GM23338 (cell line): ENCODE data around the gene MRPL18. TPM values are rescaled to one million over a fixed set of nuclear protein-coding genes. Genes with fewer than 3 reads are reported as not detected.
A peak's percentile ranks its signal among the peaks of the same experiment; 100 is the strongest.

Experiments used
- ATAC-seq: fragments of 200-7000 bp; cut with Tn5 transposase; 3 replicates; pipeline ENCODE4 v1.9.1; 2020
- DNase-seq: peaks from one replicate; pipeline ENCODE4 v3.0.0-alpha.2; 2015; ENCODE audit warnings: low spot score
- H2AFZ ChIP-seq: fragments of 200-600 bp; sonication (generic); 2 replicates; pipeline ENCODE4 v1.8.0; 2016; ENCODE audit warnings: antibody characterized with exemption, mild to moderate bottlenecking, moderate library complexity
- H3F3A ChIP-seq: fragments of 200-600 bp; sonication (generic); replicated peaks from 2 replicates; pipeline ENCODE4 v1.8.0; 2017; ENCODE audit warnings: antibody characterized with exemption, mixed run types, low read depth
- H3K27ac ChIP-seq: fragments of 200-600 bp; sonication (generic); 2 replicates; pipeline ENCODE4 v1.6.1; 2016; ENCODE audit warnings: low read depth
- H3K27me3 ChIP-seq: fragments of 200-600 bp; sonication (generic); 2 replicates; pipeline ENCODE4 v1.8.0; 2016; ENCODE audit warnings: mild to moderate bottlenecking, mixed run types, moderate library complexity; ENCODE audit not compliant: insufficient read depth
- H3K36me3 ChIP-seq: fragments of 200-600 bp; sonication (generic); 2 replicates; pipeline ENCODE4 v1.8.0; 2016; ENCODE audit warnings: mild to moderate bottlenecking; ENCODE audit not compliant: insufficient read depth
- H3K4me1 ChIP-seq: fragments of 200-600 bp; sonication (generic); 2 replicates; pipeline ENCODE4 v1.8.0; 2016; ENCODE audit warnings: mild to moderate bottlenecking, moderate library complexity; ENCODE audit not compliant: insufficient read depth
- H3K4me2 ChIP-seq: fragments of 200-600 bp; sonication (generic); 2 replicates; pipeline ENCODE4 v1.7.1; 2017; ENCODE audit warnings: mixed run types
- H3K4me3 ChIP-seq: fragments of 200-600 bp; sonication (generic); 2 replicates; pipeline ENCODE4 v1.6.1; 2016; ENCODE audit warnings: mixed run types
- H3K79me2 ChIP-seq: fragments of 200-600 bp; sonication (generic); replicated peaks from 2 replicates; pipeline ENCODE4 v1.8.0; 2017; ENCODE audit warnings: mild to moderate bottlenecking; ENCODE audit not compliant: insufficient read depth
- H3K9me2 ChIP-seq: fragments of 200-600 bp; sonication (generic); 2 replicates; pipeline ENCODE4 v1.8.0; 2017; ENCODE audit not compliant: insufficient read depth
- H4K20me1 ChIP-seq: fragments of 200-600 bp; sonication (generic); replicated peaks from 2 replicates; pipeline ENCODE4 v1.8.0; 2017; ENCODE audit warnings: mild to moderate bottlenecking; ENCODE audit not compliant: insufficient read depth
- H3K27ac Mint-ChIP-seq: 2 replicates; pipeline ENCODE4 v1.8.0; 2020; ENCODE audit warnings: inconsistent platforms, mild to moderate bottlenecking, moderate library complexity, mixed read lengths
- H3K27me3 Mint-ChIP-seq: 3 replicates; pipeline ENCODE4 v1.8.0; 2022; ENCODE audit warnings: low read depth, mild to moderate bottlenecking, moderate library complexity, mixed read lengths, inconsistent platforms; ENCODE audit not compliant: insufficient read depth, poor library complexity
- H3K36me3 Mint-ChIP-seq: 3 replicates; pipeline ENCODE4 v1.8.0; 2021; ENCODE audit warnings: low read depth, mild to moderate bottlenecking, inconsistent platforms, moderate library complexity, mixed read lengths
- H3K4me1 Mint-ChIP-seq: 3 replicates; pipeline ENCODE4 v1.8.0; 2020; ENCODE audit warnings: mild to moderate bottlenecking, inconsistent platforms, mixed read lengths
- H3K4me3 Mint-ChIP-seq: 3 replicates; pipeline ENCODE4 v1.8.0; 2021; ENCODE audit warnings: moderate library complexity, mild to moderate bottlenecking, inconsistent platforms, mixed read lengths
- H3K9me3 Mint-ChIP-seq: 3 replicates; pipeline ENCODE4 v1.8.0; 2020; ENCODE audit warnings: moderate library complexity, mild to moderate bottlenecking, inconsistent platforms, mixed read lengths
- CTCF ChIP-seq, 2 experiments: fragments of 200-600 bp in 1 of 2; sonication (generic) in 1 of 2; conservative IDR thresholded peaks; 2 replicates each; pipeline versions ENCODE4 v1.5.1 to v1.6.1; 2016 to 2017; ENCODE audit warnings: antibody characterized with exemption in 2 of 2, low read depth in 2 of 2, mild to moderate bottlenecking in 2 of 2, moderate library complexity in 1 of 2
- ETS1 ChIP-seq: IDR thresholded peaks from 2 replicates; pipeline ENCODE4 v1.6.1; 2016; ENCODE audit warnings: antibody characterized with exemption
- ZNF114 ChIP-seq: fragments of 250-450 bp; sonication (Bioruptor Pico); IDR thresholded peaks from 2 replicates; pipeline ENCODE4 v1.5.0; 2020; ENCODE audit warnings: mild to moderate bottlenecking, moderate library complexity
- polyA plus RNA-seq: library from polyadenylated mRNA; unstranded; fragments of >200 nt; fragmentation: Nextera tagmentation; extraction: Ambion mirVana; gene quantifications from 2 replicates; pipeline ENCODE4 v1.2.1, GENCODE V29; 2016
- total RNA-seq: library from RNA; depleted of rRNA; stranded (reverse); fragments of >200 nt; shearing (Covaris generic); gene quantifications from 2 replicates; pipeline ENCODE4 v1.2.3, GENCODE V29; 2014

The MRPL18 gene
- total and polyA plus RNA-seq, 2 experiments from 2014 or later, result 91.4 to 228 TPM

GRCh38 chr6:159819098-159819497 is 28.8 kb downstream of the MRPL18 start:
- H2AFZ ChIP-seq, result no peak overlapping the region
- H3K27me3 Mint-ChIP-seq, result peaks cover 24% of the 10 kb centered on the region

GRCh38 chr6:159819932-159820640 is 29.8 kb downstream of the MRPL18 start:
- no peaks in the 10 kb centered on the region; the same call in 2 of the 3 replicates for H3K36me3 Mint-ChIP-seq
- Histone ChIP-seq H3F3A (no peaks in the 10 kb centered on the region), H3K4me3 (no peak overlapping the region), H4K20me1 (no peaks in the 10 kb centered on the region), H3K9me2 (no peaks in the 10 kb centered on the region), H3K79me2 (no peaks in the 10 kb centered on the region), H3K27ac (no peak overlapping the region), H3K4me1 (no peaks in the 10 kb centered on the region), H2AFZ (peak overlapping the region; percentile 74), H3K4me2 (no peak overlapping the region), H3K27me3 (no peaks in the 10 kb centered on the region), H3K36me3 (no peaks in the 10 kb centered on the region)
- ATAC-seq (peak; percentile 73), DNase-seq (no peak)
- H3K9me3 Mint-ChIP-seq, result no peaks in the 10 kb centered on the region
- peaks cover 19% of the 10 kb centered on the region for H3K4me1 Mint-ChIP-seq
- H3K4me3 Mint-ChIP-seq, result no peak overlapping the region
- peaks cover 17% of the 10 kb centered on the region for H3K27me3 Mint-ChIP-seq
- H3K27ac Mint-ChIP-seq, result no peak overlapping the region
- no peak for TF ChIP-seq ZNF114 (CRISPR knock-in tag)
- no peak for TF ChIP-seq CTCF (conservative IDR thresholded peaks at IDR 0.05; ENCODE audit: low read depth in 2 of 2)

More at GRCh38 chr6:159819098-159819497, 28.8 kb downstream of the MRPL18 start:
- Mint-ChIP-seq H3K36me3 (no peaks in the 10 kb centered on the region; the same call in 2 of the 3 replicates), H3K27ac (no peak overlapping the region), H3K9me3 (no peaks in the 10 kb centered on the region), H3K4me3 (no peak overlapping the region), H3K4me1 (peaks cover 21% of the 10 kb centered on the region)
- no peak for ATAC-seq
- H4K20me1 ChIP-seq, result no peaks in the 10 kb centered on the region
- H3K27me3 ChIP-seq, result no peaks in the 10 kb centered on the region
- no peak overlapping the region for H3K4me2 ChIP-seq
- H3K27ac ChIP-seq, result no peak overlapping the region
- no peaks in the 10 kb centered on the region for H3F3A ChIP-seq
- no peaks in the 10 kb centered on the region for H3K9me2 ChIP-seq
- no peaks in the 10 kb centered on the region for H3K36me3 ChIP-seq
- no peaks in the 10 kb centered on the region for H3K79me2 ChIP-seq
- H3K4me3 ChIP-seq, result no peak overlapping the region
- H3K4me1 ChIP-seq, result no peaks in the 10 kb centered on the region
- TF ChIP-seq CTCF (conservative IDR thresholded peaks at IDR 0.05; ENCODE audit: low read depth in 2 of 2) (0 out of 4 replicates have a peak, but pooled peaks of 1 of the 2 experiments have one; percentile 6), ETS1 (no peak)
- no peak for DNase-seq
